ENCODE results near the gene VPS35. TPM values are rescaled to one million over a fixed set of nuclear protein-coding genes. Genes with fewer than 3 reads are reported as not detected.
A peak's percentile ranks its signal among the peaks of the same experiment; 100 is the strongest.

VPS35 gene
- total RNA-seq = 100 to 1,000 TPM; 103 to 106 TPM

DNA sequence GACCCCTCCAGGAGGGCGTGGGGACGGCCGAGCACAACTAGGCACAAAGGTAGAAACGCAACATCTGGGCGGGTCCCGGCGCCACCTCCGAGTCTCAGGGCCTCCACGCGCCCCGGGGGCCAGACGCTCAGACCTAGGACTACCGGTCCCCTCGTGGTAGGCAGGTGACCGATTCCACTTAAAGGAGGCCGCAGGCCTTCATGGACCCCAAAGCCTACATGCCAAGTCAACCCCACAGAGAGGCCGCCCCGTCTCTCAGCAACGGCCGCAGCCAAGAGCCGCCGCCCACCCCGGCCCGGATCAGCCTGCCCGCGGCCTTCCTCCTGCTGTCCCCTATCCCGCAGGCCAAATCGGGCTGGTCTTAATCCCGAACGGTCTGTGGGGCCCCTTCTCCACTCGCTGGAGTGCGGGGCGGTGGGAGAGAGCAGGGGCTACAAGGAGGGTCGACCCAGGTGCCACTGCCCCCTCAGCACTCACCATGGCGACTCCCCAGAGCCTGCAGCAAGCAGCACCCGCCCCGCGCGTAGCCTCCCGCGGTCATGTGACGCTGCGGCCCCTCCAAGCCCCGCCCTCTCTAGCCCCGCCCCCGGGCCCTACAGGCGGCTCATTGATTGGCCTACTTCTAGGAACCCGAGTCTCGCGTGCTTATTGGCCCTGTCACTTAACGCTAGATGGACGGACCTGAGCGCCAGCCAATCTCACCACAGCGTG, at the start of gene VPS35:
Gene VPS35, minus strand, starts transcription at position 525 of the 711 bp plus-strand sequence. Its CDS starts 45 bp downstream, at position 480.
- H3K4me3 Mint-ChIP-seq = no peak within 1 kb of the TSS
- no peaks in the 10 kb centered on the region for H3K9me3 Mint-ChIP-seq
- peaks cover 17% of the 10 kb centered on the region for H3K36me3 Mint-ChIP-seq
- H3K27me3 Mint-ChIP-seq = no peaks in the 10 kb centered on the region
- H3K4me1 Mint-ChIP-seq = peaks cover 51% of the 10 kb centered on the region
- no peak within 1 kb of the TSS for H3K27ac Mint-ChIP-seq
- peak; percentile 100 for DNase-seq

- DNase-seq = no peak
- Mint-ChIP-seq H3K27ac (no peak overlapping the region), H3K4me3 (no peak overlapping the region), H3K4me1 (no peaks in the 10 kb centered on the region), H3K36me3 (no peaks in the 10 kb centered on the region), H3K27me3 (no peaks in the 10 kb centered on the region), H3K9me3 (no peaks in the 10 kb centered on the region)
Measured at GRCh38 chr16:46737621-46738214, 48.7 kb upstream of the VPS35 start.

- H3K27ac Mint-ChIP-seq = no peak overlapping the region
- H3K27me3 Mint-ChIP-seq = no peaks in the 10 kb centered on the region
- no peaks in the 10 kb centered on the region for H3K36me3 Mint-ChIP-seq
- no peaks in the 10 kb centered on the region for H3K9me3 Mint-ChIP-seq
- no peaks in the 10 kb centered on the region for H3K4me1 Mint-ChIP-seq
- no peak for DNase-seq
- no peak overlapping the region for H3K4me3 Mint-ChIP-seq
Measured at GRCh38 chr16:46736695-46737094, 47.7 kb upstream of the VPS35 start.

DNA sequence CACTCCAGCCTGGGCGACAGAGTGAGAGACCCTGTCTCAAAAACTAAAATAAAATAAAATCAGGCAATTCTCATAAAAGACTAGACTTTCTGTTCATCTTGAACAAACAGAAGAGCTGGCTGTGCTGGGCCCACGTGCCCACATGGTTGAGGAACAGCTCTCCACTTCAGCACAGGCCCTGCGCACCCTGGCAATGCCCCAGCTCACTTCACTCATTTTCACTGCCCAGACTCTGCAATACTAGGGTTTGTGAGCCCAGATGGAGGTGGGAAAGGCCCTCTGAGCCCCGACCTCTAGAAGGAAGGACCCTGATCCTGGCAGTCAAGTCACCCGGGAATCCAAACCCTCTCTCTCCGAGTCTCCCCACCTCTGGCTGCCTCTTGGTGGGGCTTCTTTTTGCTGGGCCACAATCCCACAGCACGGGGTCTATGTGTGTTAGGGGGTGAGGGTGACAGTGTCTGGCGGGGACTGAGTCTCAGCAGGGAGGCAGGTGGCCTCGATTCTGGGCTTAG, 44.4 kb upstream of the VPS35 start:
- Mint-ChIP-seq H3K4me1 (no peaks in the 10 kb centered on the region), H3K27ac (no peak overlapping the region)

GRCh38 chr16:46732561-46732960, 43.6 kb upstream of the VPS35 start:
- H3K4me3 Mint-ChIP-seq = no peak overlapping the region
- no peaks in the 10 kb centered on the region for H3K27me3 Mint-ChIP-seq
- no peak for DNase-seq
- H3K9me3 Mint-ChIP-seq = no peaks in the 10 kb centered on the region
- no peaks in the 10 kb centered on the region for H3K4me1 Mint-ChIP-seq
- no peaks in the 10 kb centered on the region for H3K36me3 Mint-ChIP-seq
- no peak overlapping the region for H3K27ac Mint-ChIP-seq

More for the DNA sequence above, 44.4 kb upstream of the VPS35 start:
- H3K36me3 Mint-ChIP-seq = no peaks in the 10 kb centered on the region
- H3K4me3 Mint-ChIP-seq = no peak overlapping the region
- DNase-seq = no peak
- no peaks in the 10 kb centered on the region for H3K9me3 Mint-ChIP-seq
- H3K27me3 Mint-ChIP-seq = no peaks in the 10 kb centered on the region

GRCh38 chr16:46731691-46732555, 42.9 kb upstream of the VPS35 start:
- DNase-seq = no peak
- Mint-ChIP-seq H3K27me3 (no peaks in the 10 kb centered on the region), H3K4me3 (no peak overlapping the region), H3K27ac (no peak overlapping the region), H3K36me3 (no peaks in the 10 kb centered on the region), H3K9me3 (no peaks in the 10 kb centered on the region), H3K4me1 (no peaks in the 10 kb centered on the region)

GRCh38 chr16:46730801-46731690, 42.1 kb upstream of the VPS35 start:
- Mint-ChIP-seq H3K4me1 (no peaks in the 10 kb centered on the region), H3K9me3 (no peaks in the 10 kb centered on the region), H3K27me3 (no peaks in the 10 kb centered on the region), H3K27ac (no peak overlapping the region), H3K4me3 (no peak overlapping the region), H3K36me3 (peaks cover 2% of the 10 kb centered on the region)
- no peak for DNase-seq

GRCh38 chr16:46730126-46730525, 41.1 kb upstream of the VPS35 start:
- Mint-ChIP-seq H3K4me3 (no peak overlapping the region), H3K9me3 (peaks cover 4% of the 10 kb centered on the region), H3K4me1 (no peaks in the 10 kb centered on the region), H3K27me3 (no peaks in the 10 kb centered on the region), H3K36me3 (peaks cover 2% of the 10 kb centered on the region), H3K27ac (no peak overlapping the region)
- no peak for DNase-seq

DNA sequence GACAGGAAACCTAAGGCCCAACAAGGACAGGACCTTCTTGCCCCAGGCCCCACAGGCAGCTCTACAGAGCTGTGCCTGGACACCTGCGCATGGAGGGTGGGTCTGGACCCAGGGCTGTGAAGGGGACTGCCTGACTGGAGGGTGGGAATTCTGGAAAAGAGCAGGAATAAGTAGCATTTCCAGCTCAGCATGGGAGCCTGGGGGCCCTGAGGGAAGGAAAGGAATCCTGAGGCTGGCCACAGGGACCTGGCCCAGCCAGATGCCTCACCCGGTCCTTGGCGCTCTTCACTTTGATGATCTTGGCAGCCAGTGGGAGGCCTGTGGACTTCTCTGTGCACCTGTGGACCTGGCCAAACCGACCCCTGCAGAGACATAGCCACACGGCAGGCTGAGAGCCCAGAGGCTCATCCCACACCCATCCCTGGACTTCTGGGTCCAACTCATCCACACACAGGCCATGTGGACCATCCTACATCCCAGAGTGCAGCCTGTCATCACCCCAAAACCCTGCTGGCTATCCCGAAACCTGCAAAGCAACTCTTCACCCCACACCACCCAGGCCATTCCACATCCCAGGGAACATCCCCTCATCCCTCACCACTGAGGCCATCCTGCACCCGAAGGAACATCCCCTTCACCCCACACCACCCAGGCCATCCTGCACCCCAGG, 40.5 kb upstream of the VPS35 start:
- H3K27me3 Mint-ChIP-seq = no peaks in the 10 kb centered on the region
- no peak overlapping the region for H3K27ac Mint-ChIP-seq

DNA sequence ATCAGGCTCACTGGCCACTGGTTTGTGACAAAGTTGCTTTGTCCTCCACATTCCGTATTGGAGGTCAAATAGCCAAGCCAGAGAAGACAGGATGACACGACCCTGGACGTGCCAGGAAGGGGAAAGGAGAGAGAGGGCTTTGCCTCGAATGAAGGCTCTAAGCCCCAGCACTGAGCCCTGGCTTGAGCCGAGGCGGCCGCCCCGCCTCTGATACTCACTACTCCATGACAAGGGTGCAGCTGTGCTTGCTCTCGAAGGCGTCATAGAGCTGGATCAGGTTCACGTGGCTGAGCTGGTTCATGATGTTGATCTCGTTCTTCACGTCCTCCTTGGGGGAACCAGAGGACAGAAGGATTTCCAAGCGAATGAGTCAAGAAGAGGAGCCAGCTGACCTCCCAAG, 39.8 kb upstream of the VPS35 start:
- Mint-ChIP-seq H3K9me3 (peaks cover 4% of the 10 kb centered on the region), H3K4me3 (no peak overlapping the region), H3K36me3 (peaks cover 2% of the 10 kb centered on the region), H3K4me1 (no peaks in the 10 kb centered on the region), H3K27ac (no peak overlapping the region), H3K27me3 (no peaks in the 10 kb centered on the region)
- no peak for DNase-seq

More for the DNA sequence above, 40.5 kb upstream of the VPS35 start:
- Mint-ChIP-seq H3K36me3 (peaks cover 2% of the 10 kb centered on the region), H3K4me3 (no peak overlapping the region), H3K9me3 (peaks cover 4% of the 10 kb centered on the region), H3K4me1 (no peaks in the 10 kb centered on the region)
- DNase-seq = no peak

- no peak for DNase-seq
- H3K4me1 Mint-ChIP-seq = no peaks in the 10 kb centered on the region
- no peak overlapping the region for H3K27ac Mint-ChIP-seq
- no peak overlapping the region for H3K4me3 Mint-ChIP-seq
- no peaks in the 10 kb centered on the region for H3K27me3 Mint-ChIP-seq
- H3K36me3 Mint-ChIP-seq = peaks cover 2% of the 10 kb centered on the region
- H3K9me3 Mint-ChIP-seq = peaks cover 6% of the 10 kb centered on the region
Measured at GRCh38 chr16:46727630-46728029, 38.7 kb upstream of the VPS35 start.

- H3K4me3 Mint-ChIP-seq = no peak overlapping the region
- H3K36me3 Mint-ChIP-seq = peaks cover 2% of the 10 kb centered on the region
- H3K4me1 Mint-ChIP-seq = no peaks in the 10 kb centered on the region
- no peak overlapping the region for H3K27ac Mint-ChIP-seq
- H3K9me3 Mint-ChIP-seq = peaks cover 6% of the 10 kb centered on the region
- DNase-seq = no peak
- no peaks in the 10 kb centered on the region for H3K27me3 Mint-ChIP-seq
Measured at GRCh38 chr16:46727184-46727583, 38.2 kb upstream of the VPS35 start.

DNA sequence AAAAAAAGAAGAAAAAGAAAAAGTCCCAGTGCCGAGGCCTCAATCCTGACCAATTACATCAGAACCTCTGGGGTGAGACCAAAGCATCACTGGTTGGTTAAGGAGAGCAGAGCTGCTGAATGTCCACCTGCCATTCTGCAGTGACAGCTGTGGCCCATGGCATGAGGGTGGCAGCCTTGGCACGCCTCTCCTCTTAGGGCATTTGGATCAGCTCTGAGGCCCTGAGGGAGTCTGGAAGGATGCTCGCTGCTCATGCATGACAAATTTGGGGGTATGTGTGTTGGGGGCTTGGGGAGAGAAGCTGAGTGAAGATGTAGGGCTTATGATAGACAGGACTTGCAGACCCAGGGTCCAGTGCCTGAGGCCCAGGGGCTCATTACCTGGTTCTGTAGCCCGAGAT, 32.9 kb upstream of the VPS35 start:
- peaks cover 2% of the 10 kb centered on the region for H3K36me3 Mint-ChIP-seq
- H3K4me1 Mint-ChIP-seq = no peaks in the 10 kb centered on the region
- H3K27me3 Mint-ChIP-seq = no peaks in the 10 kb centered on the region
- peaks cover 6% of the 10 kb centered on the region for H3K9me3 Mint-ChIP-seq
- no peak for DNase-seq
- H3K4me3 Mint-ChIP-seq = no peak overlapping the region
- H3K27ac Mint-ChIP-seq = no peak overlapping the region

DNA sequence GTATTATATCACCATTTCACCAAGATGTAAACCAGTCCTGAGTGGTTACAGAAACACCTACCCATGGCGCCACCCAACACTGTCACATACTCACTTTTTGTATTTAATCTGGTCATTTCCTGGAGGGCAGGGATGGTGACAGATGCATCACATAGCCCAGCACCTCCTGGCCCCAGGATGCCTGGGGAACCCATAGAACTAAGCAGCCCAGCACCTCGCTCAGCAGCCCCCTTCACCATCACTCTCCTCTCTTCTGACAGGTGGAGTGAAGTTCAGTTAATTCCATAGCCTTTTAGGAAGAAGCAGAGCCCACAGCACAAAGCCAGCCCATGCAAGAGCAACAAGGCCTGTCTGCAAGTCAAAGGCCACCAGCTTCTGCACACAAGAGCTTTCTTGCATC, 31.6 kb upstream of the VPS35 start:
- no peak overlapping the region for H3K27ac Mint-ChIP-seq
- no peaks in the 10 kb centered on the region for H3K27me3 Mint-ChIP-seq

More for the DNA sequence above, 31.6 kb upstream of the VPS35 start:
- no peaks in the 10 kb centered on the region for H3K4me1 Mint-ChIP-seq
- H3K9me3 Mint-ChIP-seq = peaks cover 2% of the 10 kb centered on the region
- no peak for DNase-seq
- H3K36me3 Mint-ChIP-seq = no peaks in the 10 kb centered on the region
- no peak overlapping the region for H3K4me3 Mint-ChIP-seq

Measured in activated naive CD8-positive, alpha-beta T cell treated with anti-CD3 and anti-CD28 coated beads for 36 hours (primary cell).